HepG2 (cell line): ENCODE results near the gene PPIG. TPM values are rescaled to one million over a fixed set of nuclear protein-coding genes. Genes with fewer than 3 reads are reported as not detected.

Experiments used
- ATAC-seq: fragments of 200-7000 bp; cut with Tn5 transposase; 3 replicates; pipeline ENCODE4 v1.9.1; 2020; ENCODE audit warnings: mild to moderate bottlenecking, moderate library complexity
- BruUV-seq: library from RNA; stranded (reverse); fragments of 400-500 nt; replicated peaks from 2 replicates; lab custom pipeline; 2021; lab: Mats Ljungman, UMichigan
- CTCF ChIA-PET: fragments of 300-600 bp; formaldehyde crosslinking; extraction: SDS; loops from one replicate; lab custom pipeline; 2021; ENCODE audit warnings: low total read pairs, inconsistent platforms, low intra/inter-chr PET ratio; lab: Yijun Ruan, JAX
- POLR2A ChIA-PET: fragments of 350-600 bp; sonication (Branson Sonifier 250); formaldehyde crosslinking; loops from one replicate; lab custom pipeline; 2020; ENCODE audit warnings: antibody characterized with exemption, inconsistent platforms; lab: Yijun Ruan, JAX
- DNase-seq: peaks from one replicate; pipeline ENCODE4 v3.0.0-alpha.2; 2015; ENCODE audit warnings: low spot score
- FAIRE-seq: peaks from 3 replicates; lab custom pipeline; 2011; peaks lifted over from hg19 to GRCh38; lab: Jason Lieb, UNC
- H2AFZ ChIP-seq: one replicate; pipeline ENCODE4 v1.6.1; 2011; ENCODE audit warnings: low read length, inconsistent platforms
- H3K27ac ChIP-seq: fragments of 300-600 bp; 3 replicates; pipeline ENCODE4 v1.8.0; 2011; ENCODE audit warnings: mixed run types, mild to moderate bottlenecking, mixed read lengths, low read length, inconsistent platforms; ENCODE audit not compliant: insufficient read depth; ENCODE audit errors: extremely low read length
- H3K27me3 ChIP-seq, 2 experiments: fragments of 200-600 bp in 1 of 2; 2 replicates in 1 of 2; 3 replicates in 1 of 2; pipeline versions ENCODE4 v1.6.0 to v1.8.0; 2011; ENCODE audit warnings: low read length in 2 of 2, mild to moderate bottlenecking in 2 of 2, moderate library complexity in 2 of 2, inconsistent platforms in 1 of 2; ENCODE audit not compliant: insufficient read depth in 2 of 2, control insufficient read depth in 1 of 2
- H3K36me3 ChIP-seq, 2 experiments: fragments of 200-600 bp in 1 of 2; replicated peaks in 1 of 2; 2 replicates in 1 of 2; 3 replicates in 1 of 2; pipeline versions ENCODE4 v1.5.1 to v1.8.0; 2011; ENCODE audit warnings: low read length in 2 of 2, inconsistent platforms in 1 of 2; ENCODE audit not compliant: insufficient read depth in 2 of 2, control insufficient read depth in 1 of 2
- H3K4me1 ChIP-seq: 2 replicates; pipeline ENCODE4 v1.5.1; 2012; ENCODE audit warnings: low read length, inconsistent platforms; ENCODE audit not compliant: insufficient read depth
- H3K4me2 ChIP-seq: 2 replicates; pipeline ENCODE4 v1.6.0; 2011; ENCODE audit warnings: low read depth, low read length, inconsistent platforms
- H3K4me3 ChIP-seq, 3 experiments: fragments of 200-600 bp in 1 of 3; sonication (generic), shearing (Covaris generic) in 1 of 3; replicated peaks in 1 of 3; 2 replicates each; pipeline ENCODE4 v1.5.1; 2011 to 2016; ENCODE audit warnings: low read length in 3 of 3, inconsistent platforms in 2 of 3, low read depth in 2 of 3, mild to moderate bottlenecking in 2 of 3, control low read depth in 1 of 3, mixed read lengths in 1 of 3; ENCODE audit not compliant: insufficient read depth in 1 of 3
- H3K79me2 ChIP-seq: one replicate; pipeline ENCODE4 v1.6.1; 2011; ENCODE audit warnings: low read length, inconsistent platforms; ENCODE audit not compliant: insufficient read depth
- H3K9ac ChIP-seq: 2 replicates; pipeline ENCODE4 v1.6.0; 2011; ENCODE audit warnings: mild to moderate bottlenecking, low read depth, low read length, inconsistent platforms; ENCODE audit not compliant: insufficient read depth
- H3K9me3 ChIP-seq: 2 replicates; pipeline ENCODE4 v1.5.1; 2012; ENCODE audit warnings: mild to moderate bottlenecking, low read length
- H4K20me1 ChIP-seq: 2 replicates; pipeline ENCODE4 v1.6.0; 2011; ENCODE audit warnings: inconsistent platforms, mild to moderate bottlenecking, low read length, moderate library complexity; ENCODE audit not compliant: insufficient read depth
- ARID2 ChIP-seq: sonication (generic); formaldehyde crosslinking; IDR thresholded peaks from 2 replicates; pipeline ENCODE4 v1.8.1; 2022; ENCODE audit warnings: mild to moderate bottlenecking, missing genetic modification reagents, borderline replicate concordance
- ERF ChIP-seq: IDR thresholded peaks from 2 replicates; pipeline ENCODE4 v1.6.1; 2018; ENCODE audit warnings: missing biosample characterization, missing genetic modification reagents
- RBM22 ChIP-seq: fragments of 200-400 bp; formaldehyde crosslinking; optimal IDR thresholded peaks from 2 replicates; pipeline ENCODE3; 2017; ENCODE audit warnings: mild to moderate bottlenecking, low read length, moderate library complexity
- SUZ12 ChIP-seq: fragments of 150-350 bp; IDR thresholded peaks from 2 replicates; pipeline ENCODE4 v1.6.1; 2014; ENCODE audit warnings: low read depth, low read length
- ZFY ChIP-seq: sonication (generic); formaldehyde crosslinking; IDR thresholded peaks from 2 replicates; pipeline ENCODE4 v1.4.0; 2020; ENCODE audit warnings: missing genetic modification reagents
- ZNF205 ChIP-seq: IDR thresholded peaks from 2 replicates; pipeline ENCODE4 v1.6.1; 2018; ENCODE audit warnings: missing biosample characterization, missing genetic modification reagents
- ZNF430 ChIP-seq: sonication (generic); formaldehyde crosslinking; IDR thresholded peaks from 2 replicates; pipeline ENCODE4 v1.9.0; 2021; ENCODE audit warnings: mild to moderate bottlenecking, missing genetic modification reagents
- ZNF558 ChIP-seq: sonication (generic); formaldehyde crosslinking; IDR thresholded peaks from 2 replicates; pipeline ENCODE4 v1.9.0; 2022; ENCODE audit warnings: mild to moderate bottlenecking, missing genetic modification reagents, borderline replicate concordance
- WGBS: methylation state at CpG from one replicate; pipeline ENCODE4 v1.1.6; 2017; ENCODE audit warnings: low lambda C conversion rate; 5-methylcytosine and 5-hydroxymethylcytosine counted together
- in situ Hi-C: cut with HindIII; loops from 2 replicates; pipeline ENCODE4 v1.10.0; 2017; ENCODE audit warnings: low pct_unique_long_range_greater_than_20kb; ENCODE audit not compliant: extremely low pct_ligation_motif_present
- intact Hi-C: fragments of 100-400 bp; cut with micrococcal nuclease; formaldehyde crosslinking; loops from one replicate; pipeline ENCODE4 v1.10.0; 2022; ENCODE audit not compliant: unreplicated experiment
- polyA plus RNA-seq, 8 experiments: library from polyadenylated mRNA; depleted of rRNA in 3 of 8; stranded (reverse) in 7 of 8; unstranded in 1 of 8; fragments of >200 nt; fragmentation: Illumina TruSeq in 4 of 8; extraction: Trizol in 4 of 8; gene quantifications; 2 replicates each; pipeline versions ENCODE4 v1.2.1 to v1.2.3, GENCODE V29; 2011 to 2016; ENCODE audit warnings: low read depth in 4 of 8, missing spikeins in 1 of 8, mixed read lengths in 1 of 8; ENCODE audit not compliant: insufficient read depth in 1 of 8
- total RNA-seq, 5 experiments: library from RNA; depleted of rRNA; stranded (reverse); fragments of >200 nt; fragmentation: Illumina TruSeq; extraction: Trizol; gene quantifications; 2 replicates each; pipeline ENCODE4 v1.2.3, GENCODE V29; 2016; ENCODE audit warnings: low read depth in 1 of 5
- TF ChIP-seq, protein P1 (sequence below): sonication (generic); formaldehyde crosslinking; IDR thresholded peaks from 2 replicates; pipeline ENCODE4 v1.4.0; 2020; ENCODE audit warnings: missing genetic modification reagents, mild to moderate bottlenecking, borderline replicate concordance

PPIG gene
- total and polyA plus RNA-seq, 2 of the 13 experiments (the other 11 are each of a cell fraction or from before 2014, with no cell fraction given) = 31.3 to 81.0 TPM

DNA sequence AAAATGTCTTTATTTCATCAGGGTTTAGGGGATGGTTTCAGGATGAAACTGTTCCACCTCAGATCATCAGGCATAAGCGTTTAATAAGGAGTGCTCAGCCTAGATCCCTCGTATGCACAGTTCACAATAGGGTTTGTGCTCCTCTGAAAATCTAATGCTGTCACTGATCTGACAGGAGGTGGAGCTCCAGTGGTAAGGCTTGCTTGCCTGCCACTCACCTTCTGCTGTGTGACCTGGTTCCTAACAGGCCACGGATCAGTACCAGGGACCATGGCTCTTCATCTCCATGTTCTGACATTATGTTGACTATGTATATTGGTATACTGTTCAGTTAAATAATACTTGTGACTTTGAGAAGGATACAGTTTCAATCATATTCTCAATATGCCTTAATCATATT lies 41.6 kb downstream of the PPIG start (continued):
- no peak for TF ChIP-seq ARID2 (CRISPR knock-in tag)

DNA sequence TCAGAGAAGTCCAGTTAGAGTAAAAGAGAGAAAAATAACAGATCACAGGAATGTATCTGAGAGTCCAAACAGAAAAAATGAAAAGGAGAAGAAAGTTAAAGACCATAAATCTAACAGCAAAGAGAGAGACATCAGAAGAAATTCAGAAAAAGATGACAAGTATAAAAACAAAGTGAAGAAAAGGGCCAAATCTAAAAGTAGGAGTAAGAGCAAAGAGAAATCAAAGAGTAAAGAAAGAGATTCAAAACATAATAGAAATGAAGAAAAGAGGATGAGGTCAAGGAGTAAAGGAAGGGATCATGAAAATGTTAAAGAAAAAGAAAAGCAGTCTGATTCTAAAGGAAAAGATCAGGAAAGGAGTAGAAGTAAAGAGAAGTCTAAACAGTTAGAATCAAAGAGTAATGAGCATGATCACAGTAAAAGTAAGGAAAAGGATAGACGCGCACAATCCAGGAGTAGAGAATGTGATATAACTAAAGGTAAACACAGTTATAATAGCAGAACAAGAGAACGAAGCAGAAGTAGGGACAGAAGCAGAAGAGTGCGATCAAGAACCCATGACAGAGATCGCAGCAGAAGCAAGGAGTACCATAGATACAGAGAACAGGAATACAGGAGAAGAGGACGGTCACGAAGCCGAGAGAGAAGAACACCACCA lies 52.4 kb downstream of the PPIG start:
- Histone ChIP-seq H3K27ac (no peak overlapping the region), H4K20me1 (no peaks in the 10 kb centered on the region), H3K36me3 (peaks cover 9 to 49% of the 10 kb centered on the region in 2 experiments), H3K9me3 (no peaks in the 10 kb centered on the region), H3K4me3 (no peak overlapping the region), H3K27me3 (no peaks in the 10 kb centered on the region), H2AFZ (no peak overlapping the region), H3K4me1 (peaks cover 32% of the 10 kb centered on the region), H3K79me2 (no peaks in the 10 kb centered on the region), H3K4me2 (no peak overlapping the region), H3K9ac (no peak overlapping the region)
- ChIA-PET CTCF (no interaction called here), POLR2A (no interaction called here)
- DNase-seq (no peak), ATAC-seq (no peak), FAIRE-seq (peak; percentile 36)
- intact Hi-C loops = no loop called here
- 97% methylated on average over 8 of the region's 8 CpGs for WGBS
- TF ChIP-seq ZFY (no peak), SUZ12 (no peak), ERF (CRISPR knock-in tag) (no peak), ZNF205 (no peak), RBM22 (peak; percentile 38), ZNF558 (CRISPR knock-in tag) (no peak), ZNF430 (no peak)
- TF ChIP-seq, protein P1, sequence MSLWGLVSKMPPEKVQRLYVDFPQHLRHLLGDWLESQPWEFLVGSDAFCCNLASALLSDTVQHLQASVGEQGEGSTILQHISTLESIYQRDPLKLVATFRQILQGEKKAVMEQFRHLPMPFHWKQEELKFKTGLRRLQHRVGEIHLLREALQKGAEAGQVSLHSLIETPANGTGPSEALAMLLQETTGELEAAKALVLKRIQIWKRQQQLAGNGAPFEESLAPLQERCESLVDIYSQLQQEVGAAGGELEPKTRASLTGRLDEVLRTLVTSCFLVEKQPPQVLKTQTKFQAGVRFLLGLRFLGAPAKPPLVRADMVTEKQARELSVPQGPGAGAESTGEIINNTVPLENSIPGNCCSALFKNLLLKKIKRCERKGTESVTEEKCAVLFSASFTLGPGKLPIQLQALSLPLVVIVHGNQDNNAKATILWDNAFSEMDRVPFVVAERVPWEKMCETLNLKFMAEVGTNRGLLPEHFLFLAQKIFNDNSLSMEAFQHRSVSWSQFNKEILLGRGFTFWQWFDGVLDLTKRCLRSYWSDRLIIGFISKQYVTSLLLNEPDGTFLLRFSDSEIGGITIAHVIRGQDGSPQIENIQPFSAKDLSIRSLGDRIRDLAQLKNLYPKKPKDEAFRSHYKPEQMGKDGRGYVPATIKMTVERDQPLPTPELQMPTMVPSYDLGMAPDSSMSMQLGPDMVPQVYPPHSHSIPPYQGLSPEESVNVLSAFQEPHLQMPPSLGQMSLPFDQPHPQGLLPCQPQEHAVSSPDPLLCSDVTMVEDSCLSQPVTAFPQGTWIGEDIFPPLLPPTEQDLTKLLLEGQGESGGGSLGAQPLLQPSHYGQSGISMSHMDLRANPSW (CRISPR knock-in tag) = no peak
- in situ Hi-C loops = no loop called here
- BruUV-seq = TSS peak; percentile 75
